GM18873 (cell line): ENCODE results near the gene SMAP2.

Source experiments
- ATAC-seq: cut with Tn5 transposase; IDR thresholded peaks from one replicate; pipeline ENCODE4 v1.9.1; 2021; ENCODE audit warnings: mild to moderate bottlenecking, moderate library complexity, moderate number of reproducible peaks; ENCODE audit not compliant: unreplicated experiment, low FRiP score

SMAP2 gene

GRCh38 chr1:40389322-40389803 lies 15.8 kb downstream of the SMAP2 start:
- ATAC-seq = no peak

- ATAC-seq = no peak
These were observed 16.5 kb downstream of the SMAP2 start for GRCh38 chr1:40389871-40390560.

DNA sequence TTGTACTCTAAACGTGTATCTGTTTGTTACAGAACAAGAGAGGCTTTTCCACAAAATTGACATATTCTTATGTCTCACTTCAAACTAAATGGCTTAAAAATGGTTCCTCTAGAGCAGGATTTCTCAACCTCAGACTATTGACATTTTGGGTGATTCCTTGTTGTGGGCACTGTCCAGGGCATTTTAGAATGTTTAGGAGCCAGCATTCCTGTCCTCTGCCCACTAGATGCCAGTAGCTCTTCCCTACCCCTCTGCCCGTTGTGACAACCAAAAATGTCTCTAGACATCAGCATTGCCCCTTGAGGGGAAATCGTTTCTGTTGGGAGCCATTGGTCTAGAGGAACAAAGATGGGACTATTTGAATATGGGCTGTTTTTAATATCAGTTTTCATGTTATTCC lies 17.3 kb downstream of the SMAP2 start:
- no peak for ATAC-seq

DNA sequence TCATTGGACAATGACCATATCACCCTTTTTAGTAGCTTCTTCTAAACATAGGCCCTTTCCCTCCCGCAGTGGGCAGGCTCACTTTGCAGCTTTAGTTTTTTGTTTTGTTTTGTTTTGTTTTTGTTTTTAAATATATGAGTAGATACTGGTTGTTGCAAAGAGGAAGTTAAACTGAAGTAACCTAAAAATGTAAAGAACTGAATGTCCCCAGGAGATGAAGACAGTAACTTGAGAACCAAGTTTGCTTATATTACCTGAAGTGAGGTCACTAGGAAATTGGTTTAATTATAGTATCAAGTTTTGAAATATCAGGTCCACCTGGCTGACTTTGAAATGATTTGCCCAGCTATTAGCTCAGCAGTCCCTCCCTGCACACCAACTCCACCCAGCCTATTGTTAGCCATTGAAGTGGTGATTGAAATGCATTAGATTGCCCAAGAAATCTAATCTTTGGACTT lies 18.2 kb downstream of the SMAP2 start:
- ATAC-seq = peak; percentile 36

DNA sequence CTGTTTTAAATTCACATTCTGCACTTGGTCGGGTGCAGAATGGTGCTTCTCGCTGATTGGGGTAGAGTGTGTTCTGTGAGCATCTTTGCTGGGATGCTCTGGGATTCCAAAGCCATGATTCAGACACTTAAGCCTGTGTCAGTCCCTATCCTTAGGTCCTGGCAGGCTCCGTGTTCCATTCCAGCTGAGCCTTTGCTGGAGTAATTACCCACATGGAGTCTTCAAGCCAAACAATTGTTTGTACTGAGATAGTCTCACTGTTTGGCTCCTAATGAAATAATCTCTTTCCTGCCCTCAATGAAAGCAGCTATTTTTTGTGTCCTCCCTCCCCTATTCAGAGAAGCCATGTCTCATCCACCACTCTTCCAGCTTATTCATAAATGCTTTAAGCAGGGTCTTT lies 18.7 kb downstream of the SMAP2 start:
- ATAC-seq = no peak

GRCh38 chr1:40393173-40393572 lies 19.6 kb downstream of the SMAP2 start:
- no peak for ATAC-seq

- ATAC-seq = no peak
These were observed 21.1 kb downstream of the SMAP2 start for GRCh38 chr1:40394491-40395172.

- no peak for ATAC-seq
These were observed 22.0 kb downstream of the SMAP2 start for GRCh38 chr1:40395190-40396175.

- no peak for ATAC-seq
These were observed 22.9 kb downstream of the SMAP2 start for GRCh38 chr1:40396420-40396819.

DNA sequence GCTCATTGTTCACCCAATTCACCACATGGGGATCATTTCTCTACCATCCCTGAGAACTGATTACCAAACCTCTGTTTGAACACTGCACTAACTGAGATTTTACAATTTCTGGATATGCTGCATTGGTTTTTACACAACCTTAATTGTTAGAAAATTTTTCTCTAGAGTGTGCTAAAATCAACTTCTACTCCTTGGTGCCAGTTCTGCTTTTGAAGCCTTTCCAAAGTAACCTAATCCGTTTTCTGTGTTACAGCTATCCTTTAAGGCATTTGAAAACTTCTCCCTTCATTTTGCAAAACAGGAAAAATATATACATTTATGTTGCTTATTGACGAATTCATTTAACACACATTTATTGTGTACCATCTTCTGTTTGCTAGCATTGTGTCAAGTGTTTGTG lies 23.7 kb downstream of the SMAP2 start:
- no peak for ATAC-seq

- ATAC-seq = peak; percentile 37
These were observed 26.6 kb downstream of the SMAP2 start for GRCh38 chr1:40399984-40400704.

- no peak for ATAC-seq
These were observed 28.1 kb downstream of the SMAP2 start for GRCh38 chr1:40401473-40402201.

- ATAC-seq = no peak
These were observed 31.3 kb downstream of the SMAP2 start for GRCh38 chr1:40404670-40405462.

DNA sequence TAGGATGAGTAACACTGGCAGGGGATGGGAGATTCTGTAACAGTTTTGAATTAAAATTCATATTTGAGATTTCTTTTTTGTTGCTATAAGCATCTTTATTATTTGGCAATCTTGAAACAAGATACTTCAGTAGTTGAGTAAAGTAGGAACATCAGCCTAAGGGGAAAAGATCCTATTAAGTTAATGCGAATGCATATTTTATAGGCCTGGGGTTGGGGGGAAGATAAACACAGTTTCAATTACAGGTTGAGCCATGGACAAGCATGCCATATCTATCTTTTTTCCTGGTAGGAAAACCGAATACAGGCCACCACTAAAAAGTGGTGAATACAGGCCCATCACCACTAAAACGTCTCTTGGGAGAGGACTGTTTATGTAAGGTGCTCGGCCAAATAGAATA lies 32.3 kb downstream of the SMAP2 start:
- ATAC-seq = no peak

- ATAC-seq = no peak
These were observed 33.9 kb downstream of the SMAP2 start for GRCh38 chr1:40407453-40407852.

DNA sequence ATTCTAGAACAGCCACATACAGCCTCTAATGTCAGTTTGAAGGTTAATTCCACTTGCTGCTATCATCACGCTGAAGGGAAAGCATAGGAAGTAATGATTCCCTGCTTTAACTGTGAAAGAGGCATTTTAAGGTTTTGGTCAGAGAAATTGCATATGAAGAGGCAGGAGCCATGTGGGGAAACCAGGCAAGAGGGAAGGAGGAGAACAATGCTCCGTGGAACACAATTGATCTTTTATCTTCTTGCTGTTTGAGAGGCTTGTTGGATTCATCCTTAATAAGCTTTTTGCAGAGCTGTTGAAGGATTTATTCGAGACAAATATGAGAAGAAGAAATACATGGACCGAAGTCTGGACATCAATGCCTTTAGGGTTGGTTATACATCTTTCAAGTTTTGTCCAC lies 35.9 kb downstream of the SMAP2 start:
- no peak for ATAC-seq

DNA sequence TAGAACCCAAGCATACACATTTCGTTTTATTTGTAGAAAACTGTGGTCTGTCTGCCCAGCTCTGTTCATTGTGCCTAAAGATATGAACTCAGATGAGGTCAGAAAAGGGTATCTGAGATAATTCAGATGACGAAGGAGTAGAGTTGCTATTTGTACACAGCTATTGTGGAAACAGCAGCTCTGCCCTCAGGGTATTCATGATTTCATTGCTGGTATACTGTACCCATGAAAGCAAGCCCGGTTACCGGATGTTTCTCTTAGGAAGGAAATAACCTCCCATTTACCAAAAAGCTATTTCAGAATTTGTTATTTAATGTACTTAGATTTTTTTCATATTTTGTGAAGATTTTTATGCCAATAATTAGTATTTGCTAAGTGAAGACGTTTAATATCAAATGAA lies 37.8 kb downstream of the SMAP2 start:
- ATAC-seq = no peak

DNA sequence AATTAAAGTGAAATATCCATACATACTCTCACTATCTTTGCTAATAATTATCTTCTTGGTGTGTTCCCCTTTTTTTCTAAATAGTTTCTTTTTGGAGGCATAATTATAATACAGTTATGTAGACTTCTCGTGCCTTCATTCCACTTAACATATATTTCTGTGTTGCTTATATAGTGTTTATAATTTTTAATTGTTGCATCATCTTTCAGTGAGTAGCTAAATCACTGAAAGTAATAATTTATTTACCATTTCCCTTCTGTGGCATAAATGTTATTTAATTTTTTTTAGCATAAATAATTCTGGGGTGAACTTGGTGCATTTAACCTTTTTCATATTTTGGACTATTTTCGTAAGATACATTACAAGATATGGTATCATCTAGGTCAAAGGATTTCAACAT lies 38.3 kb downstream of the SMAP2 start:
- no peak for ATAC-seq
